HG03103 (cell line): ENCODE measurements around the gene RAB11FIP3.
"Not testable (repeated sequence)": the region's sequence is repeated elsewhere in the genome, so short reads cannot be mapped to it uniquely, and the experiment has no call there.

Experiments used
- ATAC-seq: cut with Tn5 transposase; IDR thresholded peaks from one replicate; pipeline ENCODE4 v1.9.1; 2021; ENCODE audit warnings: low read depth; ENCODE audit not compliant: unreplicated experiment

Gene RAB11FIP3

GRCh38 chr16:425082-425718 lies at the start of gene RAB11FIP3:
RAB11FIP3 (plus strand) TSS chr16:425649; CDS start chr16:426007, 358 bp downstream.
- peak; percentile 83 for ATAC-seq

GRCh38 chr16:375927-376816 lies 49.3 kb upstream of the RAB11FIP3 start:
- no peak for ATAC-seq

- ATAC-seq, result no peak
These were observed 48.5 kb upstream of the RAB11FIP3 start for GRCh38 chr16:376817-377418.

GRCh38 chr16:377419-377951 lies 48.0 kb upstream of the RAB11FIP3 start:
- ATAC-seq, result no peak

GRCh38 chr16:378113-378820 lies 47.2 kb upstream of the RAB11FIP3 start:
- ATAC-seq, result not testable (repeated sequence)

GRCh38 chr16:378821-379182 lies 46.6 kb upstream of the RAB11FIP3 start:
- no peak for ATAC-seq

GRCh38 chr16:379183-379960 lies 46.1 kb upstream of the RAB11FIP3 start:
- no peak for ATAC-seq

- no peak for ATAC-seq
These were observed 45.3 kb upstream of the RAB11FIP3 start for GRCh38 chr16:379961-380761.

GRCh38 chr16:380762-381011 lies 44.8 kb upstream of the RAB11FIP3 start:
- ATAC-seq, result no peak

- ATAC-seq, result no peak
These were observed 44.2 kb upstream of the RAB11FIP3 start for GRCh38 chr16:381012-381788.

- ATAC-seq, result no peak
These were observed 43.4 kb upstream of the RAB11FIP3 start, which contains the start of gene PGAP6 for GRCh38 chr16:381789-382717. PGAP6 (minus strand) TSS chr16:381978; CDS start chr16:381821, 157 bp downstream.

- ATAC-seq, result no peak
These were observed 42.0 kb upstream of the RAB11FIP3 start for GRCh38 chr16:383326-384051.

- no peak for ATAC-seq
These were observed 38.8 kb upstream of the RAB11FIP3 start for GRCh38 chr16:386641-387156.

- ATAC-seq, result not testable (repeated sequence)
These were observed 37.4 kb upstream of the RAB11FIP3 start for GRCh38 chr16:387761-388666.

GRCh38 chr16:389352-389751 lies 36.1 kb upstream of the RAB11FIP3 start:
- no peak for ATAC-seq
